ENCODE data around the gene CD209. TPM values are rescaled to one million over a fixed set of nuclear protein-coding genes. Genes with fewer than 3 reads are reported as not detected.

CD209 gene
- total and polyA plus RNA-seq, 3 donors from 2014 or later, result 0.55 to 5.0 (median 0.74) TPM

- no peak for DNase-seq
- peaks cover 3% of the 10 kb centered on the region for H3K4me1 ChIP-seq
- intact Hi-C loops (cut with DNase I; ENCODE audit: low total_unique reads), result no loop called here
- TF ChIP-seq POLR2A (IDR thresholded peaks at IDR 0.05) (no peak), CTCF (IDR thresholded peaks at IDR 0.05) (no peak)
- no peak overlapping the region for H3K4me3 ChIP-seq
- no peaks in the 10 kb centered on the region for H3K9me3 ChIP-seq
- 70 to 74% methylated on average over 5 of the region's 5 CpGs for WGBS, 2 donors
- no peak overlapping the region for H3K27ac ChIP-seq
- H3K36me3 ChIP-seq (ENCODE audit: low read depth, missing control alignments), result no peaks in the 10 kb centered on the region
- no peaks in the 10 kb centered on the region for H3K27me3 ChIP-seq
Measured at GRCh38 chr19:7744199-7744786, 3.0 kb downstream of the CD209 start.

- H3K4me1 ChIP-seq, result peaks cover 3% of the 10 kb centered on the region
- 69 to 79% methylated on average over 2 of the region's 2 CpGs for WGBS, 2 donors
- no peaks in the 10 kb centered on the region for H3K27me3 ChIP-seq
Measured at GRCh38 chr19:7743425-7743841, 3.9 kb downstream of the CD209 start.

GRCh38 chr19:7742991-7743390 is 4.3 kb downstream of the CD209 start:
- no peak for DNase-seq
- TF ChIP-seq CTCF (IDR thresholded peaks at IDR 0.05) (no peak), POLR2A (IDR thresholded peaks at IDR 0.05) (no peak)
- no peaks in the 10 kb centered on the region for H3K36me3 ChIP-seq (ENCODE audit: low read depth, missing control alignments)
- intact Hi-C loops (cut with DNase I; ENCODE audit: low total_unique reads), result no loop called here
- H3K4me3 ChIP-seq, result no peak overlapping the region
- 66 to 76% methylated on average over 11 of the region's 11 CpGs for WGBS, 2 donors
- H3K27ac ChIP-seq, result no peak overlapping the region
- H3K9me3 ChIP-seq, result no peaks in the 10 kb centered on the region
- H3K4me1 ChIP-seq, result peaks cover 3% of the 10 kb centered on the region
- H3K27me3 ChIP-seq, result no peaks in the 10 kb centered on the region

More at GRCh38 chr19:7743425-7743841, 3.9 kb downstream of the CD209 start:
- Histone ChIP-seq H3K27ac (no peak overlapping the region), H3K4me3 (no peak overlapping the region), H3K36me3 (ENCODE audit: low read depth, missing control alignments) (no peaks in the 10 kb centered on the region), H3K9me3 (no peaks in the 10 kb centered on the region)
- TF ChIP-seq CTCF (IDR thresholded peaks at IDR 0.05), result no peak
- no peak for TF ChIP-seq POLR2A (IDR thresholded peaks at IDR 0.05)
- intact Hi-C loops (cut with DNase I; ENCODE audit: low total_unique reads), result no loop called here
- DNase-seq, result no peak

- no peak for DNase-seq
- intact Hi-C loops (cut with DNase I; ENCODE audit: low total_unique reads), result no loop called here
- H3K27me3 ChIP-seq, result no peaks in the 10 kb centered on the region
- no peaks in the 10 kb centered on the region for H3K36me3 ChIP-seq (ENCODE audit: low read depth, missing control alignments)
- no peak for TF ChIP-seq POLR2A (IDR thresholded peaks at IDR 0.05)
- no peak for TF ChIP-seq CTCF (IDR thresholded peaks at IDR 0.05)
- H3K9me3 ChIP-seq, result no peaks in the 10 kb centered on the region
- 88 to 94% methylated on average over 2 of the region's 2 CpGs for WGBS, 2 donors
- no peak overlapping the region for H3K4me3 ChIP-seq
- H3K4me1 ChIP-seq, result peaks cover 3% of the 10 kb centered on the region
- H3K27ac ChIP-seq, result no peak overlapping the region
Measured at GRCh38 chr19:7742575-7742974, 4.8 kb downstream of the CD209 start.

GRCh38 chr19:7740682-7741054 is 6.7 kb downstream of the CD209 start:
- H3K4me3 ChIP-seq, result peak overlapping the region in 1 of 2 donors; percentile 38
- no peak overlapping the region for H3K27ac ChIP-seq
- intact Hi-C loops (cut with DNase I; ENCODE audit: low total_unique reads), result no loop called here

More at GRCh38 chr19:7740682-7741054, 6.7 kb downstream of the CD209 start:
- TF ChIP-seq CTCF (IDR thresholded peaks at IDR 0.05), result no peak
- TF ChIP-seq POLR2A (IDR thresholded peaks at IDR 0.05), result no peak
- 47 to 60% methylated on average over 6 of the region's 6 CpGs for WGBS, 2 donors
- H3K27me3 ChIP-seq, result no peaks in the 10 kb centered on the region
- H3K9me3 ChIP-seq, result no peaks in the 10 kb centered on the region
- DNase-seq, result no peak
- H3K36me3 ChIP-seq (ENCODE audit: low read depth, missing control alignments), result no peaks in the 10 kb centered on the region
- H3K4me1 ChIP-seq, result peaks cover under 1% of the 10 kb centered on the region
